Activated gamma-delta T cell treated with anti-CD3 and anti-CD28 coated beads, Interleukin-2, amount 50 U/mL, for 16 hours (primary cell): Measurements from ENCODE around the gene CYTH1.

ENCODE experiments used
- DNase-seq: peaks from one replicate; pipeline ENCODE4 v3.0.0-alpha.2; 2020; ENCODE audit warnings: low read depth

CYTH1 gene

GRCh38 chr17:78645421-78646295 is 136.4 kb downstream of the CYTH1 start:
- DNase-seq = no peak

- DNase-seq = no peak
Observed at GRCh38 chr17:78644931-78645351, 137.1 kb downstream of the CYTH1 start.

- DNase-seq = no peak
Observed at GRCh38 chr17:78644224-78644623, 137.8 kb downstream of the CYTH1 start.

GRCh38 chr17:78643326-78643725 is 138.7 kb downstream of the CYTH1 start:
- no peak for DNase-seq

GRCh38 chr17:78642707-78643106 is 139.4 kb downstream of the CYTH1 start:
- no peak for DNase-seq

GRCh38 chr17:78641666-78642065 is 140.4 kb downstream of the CYTH1 start:
- no peak for DNase-seq

GRCh38 chr17:78641243-78641642 is 140.8 kb downstream of the CYTH1 start:
- DNase-seq = no peak

- DNase-seq = no peak
Observed at GRCh38 chr17:78640700-78641099, 141.4 kb downstream of the CYTH1 start.

- no peak for DNase-seq
Observed at GRCh38 chr17:78637643-78638420, 144.2 kb downstream of the CYTH1 start.

GRCh38 chr17:78637146-78637545 is 144.9 kb downstream of the CYTH1 start:
- no peak for DNase-seq

GRCh38 chr17:78634154-78634553 is 147.9 kb downstream of the CYTH1 start:
- DNase-seq = no peak

GRCh38 chr17:78629436-78629995 is 152.6 kb downstream of the CYTH1 start:
- no peak for DNase-seq

- no peak for DNase-seq
Observed at GRCh38 chr17:78628547-78629435, 153.3 kb downstream of the CYTH1 start.

- no peak for DNase-seq
Observed at GRCh38 chr17:78624324-78625151, 157.5 kb downstream of the CYTH1 start.
